Measurements from ENCODE around the gene TMEM87A.

Gene TMEM87A

GRCh38 chr15:42194513-42194912 is 78.7 kb downstream of the TMEM87A start (continued):
- TF ChIP-seq KLF17 (tag by site-specific recombination; IDR thresholded peaks at IDR 0.05) (no peak), ZNF10 (tag by site-specific recombination; IDR thresholded peaks at IDR 0.05) (no peak), PRDM1 (tag by site-specific recombination; IDR thresholded peaks at IDR 0.05) (no peak), ZNF596 (tag by site-specific recombination; IDR thresholded peaks at IDR 0.05) (no peak), KLF1 (tag by site-specific recombination; IDR thresholded peaks at IDR 0.05) (no peak), ZNF239 (tag by site-specific recombination; IDR thresholded peaks at IDR 0.05) (no peak), ZNF514 (tag by site-specific recombination; IDR thresholded peaks at IDR 0.05) (no peak), WT1 (tag by site-specific recombination; IDR thresholded peaks at IDR 0.05) (peak; percentile 74), ZNF707 (tag by site-specific recombination; IDR thresholded peaks at IDR 0.05) (no peak), ZNF548 (tag by site-specific recombination; IDR thresholded peaks at IDR 0.05) (no peak), ZNF391 (tag by site-specific recombination; IDR thresholded peaks at IDR 0.05; ENCODE audit: borderline replicate concordance, low read depth) (no peak), ZNF37A (tag by site-specific recombination; IDR thresholded peaks at IDR 0.05) (no peak), ZNF624 (tag by site-specific recombination; IDR thresholded peaks at IDR 0.05) (no peak), ZNF433 (tag by site-specific recombination; IDR thresholded peaks at IDR 0.05; ENCODE audit: low read depth) (no peak), ZNF677 (tag by site-specific recombination; IDR thresholded peaks at IDR 0.05) (no peak), ZNF354C (tag by site-specific recombination; IDR thresholded peaks at IDR 0.05; ENCODE audit: borderline replicate concordance, low read depth) (no peak), INSM2 (tag by site-specific recombination; IDR thresholded peaks at IDR 0.05) (peak; percentile 54; the same call in 1 of the 2 replicates), ZNF169 (tag by site-specific recombination; IDR thresholded peaks at IDR 0.05) (no peak), ZNF324 (tag by site-specific recombination; IDR thresholded peaks at IDR 0.05) (no peak), ZNF148 (tag by site-specific recombination; IDR thresholded peaks at IDR 0.05; ENCODE audit: borderline replicate concordance) (no peak), ZNF2 (tag by site-specific recombination; IDR thresholded peaks at IDR 0.05) (no peak), PRDM2 (tag by site-specific recombination; IDR thresholded peaks at IDR 0.05; ENCODE audit: borderline replicate concordance) (no peak), ZNF501 (tag by site-specific recombination; IDR thresholded peaks at IDR 0.05) (no peak), ZNF18 (tag by site-specific recombination; IDR thresholded peaks at IDR 0.05) (no peak), ZNF214 (tag by site-specific recombination; IDR thresholded peaks at IDR 0.05; ENCODE audit: borderline replicate concordance) (no peak), ZNF623 (tag by site-specific recombination; IDR thresholded peaks at IDR 0.05) (no peak), ZFP37 (tag by site-specific recombination; IDR thresholded peaks at IDR 0.05) (no peak), TRIM28 (IDR thresholded peaks at IDR 0.05; ENCODE audit: borderline replicate concordance, low read length) (no peak), ZNF423 (tag by site-specific recombination; IDR thresholded peaks at IDR 0.05) (no peak), ZNF366 (tag by site-specific recombination; conservative IDR thresholded peaks at IDR 0.05) (peak; percentile 38; the same call in 1 of the 2 replicates)

Measured in HEK293 (cell line).